ENCODE measurements around the gene VMAC. TPM values are rescaled to one million over a fixed set of nuclear protein-coding genes. Genes with fewer than 3 reads are reported as not detected.

The VMAC gene
- total and polyA plus RNA-seq, 2 donors from 2014 or later = 2.3 to 8.7 TPM

DNA sequence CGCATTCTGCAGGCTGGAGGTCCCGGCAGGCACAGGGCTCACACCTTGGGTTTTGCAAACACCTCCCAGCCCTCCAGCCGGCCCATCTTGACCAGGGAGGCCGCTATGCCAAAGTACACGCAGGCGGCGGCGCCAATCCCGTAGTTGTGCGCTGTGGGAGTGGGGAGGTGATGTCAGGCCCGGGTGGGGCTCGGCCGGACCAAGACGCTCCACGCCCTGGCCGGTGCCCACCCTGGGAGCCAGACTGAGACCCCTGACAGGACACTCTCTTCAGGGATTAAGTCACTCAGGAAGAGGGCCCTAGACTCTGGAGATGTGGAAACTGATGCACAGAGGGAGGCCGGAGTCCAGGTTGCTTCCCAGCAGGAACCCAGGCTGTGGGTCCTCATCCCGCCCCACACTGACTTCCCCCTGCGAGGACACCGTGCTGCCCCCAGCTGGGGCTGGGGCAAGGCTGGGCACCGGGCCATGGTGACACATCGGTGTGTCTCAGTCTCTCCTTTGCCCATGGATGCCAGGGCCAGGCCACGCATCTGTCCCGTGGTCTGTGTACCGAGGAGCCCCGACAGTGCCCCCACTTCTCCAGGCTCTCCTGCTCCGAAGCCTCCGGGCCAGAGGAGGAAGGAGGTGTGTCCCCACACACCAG is 9.8 kb upstream of the VMAC start:
- no peak for FAIRE-seq
- Histone ChIP-seq H3K36me3 (ENCODE audit: control insufficient read depth in 2 of 3, insufficient read depth in 3 of 3, low read length in 3 of 3) (peaks cover 0 to 4% (median 0%) of the 10 kb centered on the region in 3 donors), H3K27ac (ENCODE audit: low read depth in 2 of 2, low read length in 2 of 2) (no peak overlapping the region), H3K9ac (ENCODE audit: low read length in 3 of 3) (no peak overlapping the region), H3K27me3 (ENCODE audit: control insufficient read depth, insufficient read depth, low read length) (no peaks in the 10 kb centered on the region), H3K4me3 (ENCODE audit: low read length in 3 of 3) (no peak overlapping the region), H3K9me3 (ENCODE audit: control insufficient read depth in 2 of 3, insufficient read depth in 1 of 3, low read length in 3 of 3) (no peaks in the 10 kb centered on the region), H3K4me1 (ENCODE audit: control insufficient read depth in 2 of 3, insufficient read depth in 2 of 3, low read depth in 1 of 3, low read length in 3 of 3) (peaks cover 0 to 13% (median 9%) of the 10 kb centered on the region in 3 donors)
- intact Hi-C loops (cut with DNase I) = loop anchor here (10.0 kb wide), 1 partner anchor 90 kb away; the partner anchor contains the start of gene NRTN
- TF ChIP-seq CTCF (IDR thresholded peaks at IDR 0.05; ENCODE audit: borderline replicate concordance, extremely low read depth, insufficient read depth) = no peak
- DNase-seq = no peak

DNA sequence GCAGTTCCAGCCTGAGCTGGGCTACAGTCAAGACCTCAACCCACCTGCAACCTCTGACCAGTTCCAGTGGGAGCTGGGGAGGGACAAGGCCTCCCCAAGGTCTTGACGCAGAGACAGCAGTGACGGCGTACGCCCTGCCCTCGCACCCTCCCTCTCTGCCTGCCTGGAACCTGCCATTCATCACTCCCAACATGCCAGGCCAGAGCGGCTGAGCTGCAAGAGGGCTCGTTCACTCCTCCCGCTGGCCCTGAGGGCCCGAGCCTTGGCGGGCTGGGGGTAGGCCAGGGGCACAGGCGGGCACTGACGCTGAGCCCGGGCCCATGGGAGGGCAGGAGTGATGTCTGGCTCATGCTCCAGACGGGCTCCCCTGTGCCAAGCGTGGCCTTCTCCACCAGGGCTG is 9.3 kb upstream of the VMAC start:
- H3K4me1 ChIP-seq (ENCODE audit: control insufficient read depth in 2 of 3, insufficient read depth in 2 of 3, low read depth in 1 of 3, low read length in 3 of 3) = peaks cover 0 to 13% (median 9%) of the 10 kb centered on the region in 3 donors
- FAIRE-seq (no peak), DNase-seq (no peak)
- peaks cover 0 to 4% (median 0%) of the 10 kb centered on the region in 3 donors for H3K36me3 ChIP-seq (ENCODE audit: control insufficient read depth in 2 of 3, insufficient read depth in 3 of 3, low read length in 3 of 3)
- H3K27ac ChIP-seq (ENCODE audit: low read depth in 2 of 2, low read length in 2 of 2) = no peak overlapping the region
- no peak overlapping the region for H3K4me3 ChIP-seq (ENCODE audit: low read length in 3 of 3)
- no peak for TF ChIP-seq CTCF (IDR thresholded peaks at IDR 0.05; ENCODE audit: borderline replicate concordance, extremely low read depth, insufficient read depth)
- H3K27me3 ChIP-seq (ENCODE audit: control insufficient read depth, insufficient read depth, low read length) = no peaks in the 10 kb centered on the region
- intact Hi-C loops (cut with DNase I) = loop anchor here (10.0 kb wide), 1 partner anchor 91 kb away; the partner anchor contains the start of gene NRTN
- no peak overlapping the region for H3K9ac ChIP-seq (ENCODE audit: low read length in 3 of 3)
- H3K9me3 ChIP-seq (ENCODE audit: control insufficient read depth in 2 of 3, insufficient read depth in 1 of 3, low read length in 3 of 3) = no peaks in the 10 kb centered on the region

- Histone ChIP-seq H3K36me3 (ENCODE audit: control insufficient read depth in 2 of 3, insufficient read depth in 3 of 3, low read length in 3 of 3) (peaks cover 0 to 4% (median 0%) of the 10 kb centered on the region in 3 donors), H3K27ac (ENCODE audit: low read depth in 2 of 2, low read length in 2 of 2) (no peak overlapping the region), H3K4me3 (ENCODE audit: low read length in 3 of 3) (no peak overlapping the region), H3K9ac (ENCODE audit: low read length in 3 of 3) (no peak overlapping the region), H3K27me3 (ENCODE audit: control insufficient read depth, insufficient read depth, low read length) (no peaks in the 10 kb centered on the region), H3K9me3 (ENCODE audit: control insufficient read depth in 2 of 3, insufficient read depth in 1 of 3, low read length in 3 of 3) (no peaks in the 10 kb centered on the region), H3K4me1 (ENCODE audit: control insufficient read depth in 2 of 3, insufficient read depth in 2 of 3, low read depth in 1 of 3, low read length in 3 of 3) (peaks cover 0 to 13% (median 9%) of the 10 kb centered on the region in 3 donors)
- FAIRE-seq (no peak), DNase-seq (no peak)
- TF ChIP-seq CTCF (IDR thresholded peaks at IDR 0.05; ENCODE audit: borderline replicate concordance, extremely low read depth, insufficient read depth) = no peak
- intact Hi-C loops (cut with DNase I) = loop anchor here (10.0 kb wide), 1 partner anchor 91 kb away; the partner anchor contains the start of gene NRTN
These were observed 8.8 kb upstream of the VMAC start for GRCh38 chr19:5895890-5896289.

All from kidney (tissue), 14 donors.